HG03457 (cell line): Measurements from ENCODE around the gene ACTR10.
"Not testable (repeated sequence)": the region's sequence is repeated elsewhere in the genome, so short reads cannot be mapped to it uniquely, and the experiment has no call there.

Experiments
- ATAC-seq: cut with Tn5 transposase; IDR thresholded peaks from one replicate; pipeline ENCODE4 v1.9.1; 2021; ENCODE audit warnings: moderate number of reproducible peaks; ENCODE audit not compliant: unreplicated experiment

Gene ACTR10

GRCh38 chr14:58215191-58215914 lies 15.4 kb downstream of the ACTR10 start:
- ATAC-seq = no peak

- no peak for ATAC-seq
Measured at GRCh38 chr14:58216544-58216943, 16.6 kb downstream of the ACTR10 start.

- ATAC-seq = no peak
Measured at GRCh38 chr14:58227096-58227819, 27.3 kb downstream of the ACTR10 start.

GRCh38 chr14:58238252-58239243 lies 38.6 kb downstream of the ACTR10 start:
- ATAC-seq = no peak

- ATAC-seq = no peak
Measured at GRCh38 chr14:58239244-58240195, 39.6 kb downstream of the ACTR10 start.

GRCh38 chr14:58243790-58244555 lies 44.0 kb downstream of the ACTR10 start:
- peak; percentile 19 for ATAC-seq

- ATAC-seq = peak; percentile 83
Measured at GRCh38 chr14:58244556-58245387, 44.8 kb downstream of the ACTR10 start, which contains the start of gene PSMA3. Gene PSMA3, plus strand, starts transcription at chr14:58244843. Its CDS starts 78 bp downstream, at chr14:58244921.

- ATAC-seq = no peak
Measured at GRCh38 chr14:58245562-58245961, 45.6 kb downstream of the ACTR10 start.

- ATAC-seq = no peak
Measured at GRCh38 chr14:58249611-58250010, 49.7 kb downstream of the ACTR10 start.

GRCh38 chr14:58258156-58258555 lies 58.2 kb downstream of the ACTR10 start:
- ATAC-seq = no peak

GRCh38 chr14:58262005-58262404 lies 62.1 kb downstream of the ACTR10 start:
- ATAC-seq = not testable (repeated sequence)

- ATAC-seq = no peak
Measured at GRCh38 chr14:58265401-58265800, 65.5 kb downstream of the ACTR10 start.

- ATAC-seq = no peak
Measured at GRCh38 chr14:58270628-58271027, 70.7 kb downstream of the ACTR10 start.

GRCh38 chr14:58272588-58273372 lies 72.8 kb downstream of the ACTR10 start:
- no peak for ATAC-seq

GRCh38 chr14:58274881-58275280 lies 74.9 kb downstream of the ACTR10 start:
- no peak for ATAC-seq

- ATAC-seq = no peak
Measured at GRCh38 chr14:58275527-58276190, 75.7 kb downstream of the ACTR10 start.

GRCh38 chr14:58276208-58276607 lies 76.3 kb downstream of the ACTR10 start:
- no peak for ATAC-seq
